Astrocyte of the spinal cord (primary cell): ENCODE results near the gene VAMP5.
A peak's percentile ranks its signal among the peaks of the same experiment; 100 is the strongest.

ENCODE experiments used
- DNase-seq: peaks from one replicate; pipeline ENCODE4 v3.0.0; 2011; ENCODE audit warnings: low read depth, low spot score
- H3K4me3 ChIP-seq: 2 replicates; pipeline ENCODE4 v1.5.1; 2011; ENCODE audit warnings: low read depth, mild to moderate bottlenecking, low read length, moderate library complexity
- in situ Hi-C: cut with HindIII; loops from 2 replicates; pipeline ENCODE4 v1.10.0; 2017; ENCODE audit warnings: low sequenced_read_pairs
- TF ChIP-seq, protein P1 (sequence below): IDR thresholded peaks from 2 replicates; pipeline ENCODE4 v1.5.1; 2012; ENCODE audit warnings: low read depth, mild to moderate bottlenecking, low read length, inconsistent platforms

The VAMP5 gene, protein sequence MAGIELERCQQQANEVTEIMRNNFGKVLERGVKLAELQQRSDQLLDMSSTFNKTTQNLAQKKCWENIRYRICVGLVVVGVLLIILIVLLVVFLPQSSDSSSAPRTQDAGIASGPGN

DNA sequence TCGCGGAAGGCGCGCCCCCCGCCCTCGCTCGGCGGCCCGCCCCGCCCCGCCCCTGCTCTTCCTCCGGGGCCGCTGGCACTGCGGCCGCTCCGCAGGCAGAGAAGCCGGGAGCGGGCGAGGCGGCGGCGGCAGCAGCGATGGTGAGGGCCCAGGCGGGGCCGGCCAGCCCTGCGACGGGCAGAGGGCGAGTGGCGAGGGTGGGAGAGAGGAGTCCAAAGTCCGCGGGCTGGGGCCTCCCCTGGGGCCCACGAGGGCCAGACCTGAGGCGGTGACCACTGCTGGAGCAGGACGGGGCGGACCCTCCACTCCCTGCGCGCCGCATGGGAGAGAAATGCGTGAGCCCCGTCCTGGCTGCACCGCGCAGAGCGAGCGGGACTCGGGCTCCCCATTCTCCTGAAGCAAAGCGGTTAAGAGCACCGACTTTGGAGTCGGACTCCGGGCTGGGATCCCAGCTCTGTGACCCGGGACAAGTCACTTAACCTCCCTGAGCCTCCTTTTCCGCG is at the start of gene VAMP5:
VAMP5 (plus strand) TSS at position 78 of the 503 bp plus-strand sequence; CDS start at position 138, 60 bp downstream.
- no peak for DNase-seq
- TF ChIP-seq, protein P1, sequence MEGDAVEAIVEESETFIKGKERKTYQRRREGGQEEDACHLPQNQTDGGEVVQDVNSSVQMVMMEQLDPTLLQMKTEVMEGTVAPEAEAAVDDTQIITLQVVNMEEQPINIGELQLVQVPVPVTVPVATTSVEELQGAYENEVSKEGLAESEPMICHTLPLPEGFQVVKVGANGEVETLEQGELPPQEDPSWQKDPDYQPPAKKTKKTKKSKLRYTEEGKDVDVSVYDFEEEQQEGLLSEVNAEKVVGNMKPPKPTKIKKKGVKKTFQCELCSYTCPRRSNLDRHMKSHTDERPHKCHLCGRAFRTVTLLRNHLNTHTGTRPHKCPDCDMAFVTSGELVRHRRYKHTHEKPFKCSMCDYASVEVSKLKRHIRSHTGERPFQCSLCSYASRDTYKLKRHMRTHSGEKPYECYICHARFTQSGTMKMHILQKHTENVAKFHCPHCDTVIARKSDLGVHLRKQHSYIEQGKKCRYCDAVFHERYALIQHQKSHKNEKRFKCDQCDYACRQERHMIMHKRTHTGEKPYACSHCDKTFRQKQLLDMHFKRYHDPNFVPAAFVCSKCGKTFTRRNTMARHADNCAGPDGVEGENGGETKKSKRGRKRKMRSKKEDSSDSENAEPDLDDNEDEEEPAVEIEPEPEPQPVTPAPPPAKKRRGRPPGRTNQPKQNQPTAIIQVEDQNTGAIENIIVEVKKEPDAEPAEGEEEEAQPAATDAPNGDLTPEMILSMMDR, result no peak
- peak within 1 kb of the TSS; percentile 51 for H3K4me3 ChIP-seq
- in situ Hi-C loops, result no loop called here

DNA sequence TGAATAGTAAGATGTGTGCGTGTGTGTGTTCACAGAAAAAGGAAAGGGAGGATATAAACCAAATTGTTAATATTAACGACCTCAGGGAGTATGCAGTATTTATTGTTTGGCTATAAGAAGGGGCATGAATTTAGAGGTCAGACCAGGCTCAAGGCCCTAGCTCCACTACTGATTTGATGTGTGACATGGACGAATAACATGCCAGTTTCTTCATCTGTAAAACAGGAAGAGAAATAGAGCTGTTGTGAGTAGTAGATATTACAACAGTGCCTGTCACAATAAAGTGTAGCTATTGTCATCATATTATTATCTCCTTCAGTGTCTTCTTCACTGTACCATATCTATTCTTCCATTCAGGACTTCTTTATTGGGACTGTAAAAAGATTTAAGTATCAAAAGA is 49.4 kb upstream of the VAMP5 start:
- TF ChIP-seq, protein P1, result no peak
- no peak for DNase-seq
- in situ Hi-C loops, result loop anchor here (25.0 kb wide), 1 partner anchor 123 kb away; the partner anchor contains the start of genes CAPG and SH2D6
- H3K4me3 ChIP-seq, result no peak overlapping the region

DNA sequence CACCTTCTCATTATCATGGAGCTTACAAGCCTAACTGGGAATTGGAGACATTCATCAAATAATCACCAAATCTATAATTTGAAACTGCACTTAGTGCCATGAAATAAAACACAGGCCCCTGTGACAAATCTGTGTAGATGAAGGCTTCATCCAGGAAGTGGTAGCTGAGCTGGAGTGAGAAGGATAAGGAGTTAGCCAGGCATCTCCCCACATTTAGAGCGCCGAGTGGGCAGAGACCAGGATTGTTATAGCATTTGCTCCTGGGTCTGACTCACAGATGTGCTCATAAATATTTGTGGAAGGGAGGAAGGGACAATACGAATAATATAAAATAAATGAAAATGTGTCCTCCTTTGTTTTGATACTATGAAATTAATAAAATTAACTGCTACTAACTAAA is 47.8 kb upstream of the VAMP5 start:
- DNase-seq, result peak; percentile 75
- TF ChIP-seq, protein P1, result no peak
- in situ Hi-C loops, result loop anchor here (25.0 kb wide), 1 partner anchor 124 kb away; the partner anchor contains the start of genes CAPG and SH2D6
- H3K4me3 ChIP-seq, result no peak overlapping the region

DNA sequence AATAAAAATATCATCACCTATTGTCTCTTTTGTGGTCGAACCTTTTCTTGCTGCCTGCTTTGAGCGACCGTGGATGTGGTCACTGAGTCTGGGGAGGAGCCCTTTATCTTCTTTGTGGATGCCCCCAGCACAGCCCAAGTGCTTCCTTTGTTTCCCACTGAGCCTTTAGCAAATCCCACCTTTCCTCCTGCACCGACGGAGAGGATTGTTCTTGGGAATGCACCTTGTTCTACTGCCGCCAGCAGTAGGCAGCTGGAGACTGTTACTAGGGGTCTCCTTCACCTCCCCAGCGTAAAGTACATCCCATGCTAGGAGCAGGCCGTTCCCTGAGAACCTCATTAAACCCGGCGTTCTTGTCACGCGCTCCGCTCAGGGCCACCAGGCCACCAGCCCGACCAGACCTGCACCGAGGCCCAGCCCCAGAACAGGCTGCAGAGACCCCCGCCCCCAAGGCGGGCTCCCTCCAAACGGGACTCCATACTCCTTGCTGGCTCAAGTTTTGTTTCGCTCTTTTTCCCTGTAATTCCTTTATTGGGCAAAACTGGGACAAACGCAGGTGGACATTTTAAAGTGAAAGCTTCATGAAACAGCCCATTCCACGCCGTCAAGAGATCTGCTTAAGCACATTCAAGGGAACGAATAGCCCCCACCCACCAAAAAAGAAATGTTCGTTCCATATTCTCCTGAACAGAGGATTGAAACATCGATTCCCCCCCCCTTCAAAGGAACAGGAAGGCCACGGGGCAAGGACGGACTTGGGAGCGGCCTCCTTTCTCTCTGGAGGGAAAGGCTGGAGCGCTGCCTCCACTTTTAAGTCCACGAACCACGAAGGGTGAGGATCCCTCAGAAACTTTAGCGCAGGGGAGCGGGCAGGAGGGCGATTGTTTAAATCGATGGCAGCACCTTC is 46.4 kb upstream of the VAMP5 start:
- in situ Hi-C loops, result loop anchor here (25.0 kb wide), 1 partner anchor 126 kb away; the partner anchor contains the start of genes CAPG and SH2D6
- H3K4me3 ChIP-seq, result peak overlapping the region; percentile 64

DNA sequence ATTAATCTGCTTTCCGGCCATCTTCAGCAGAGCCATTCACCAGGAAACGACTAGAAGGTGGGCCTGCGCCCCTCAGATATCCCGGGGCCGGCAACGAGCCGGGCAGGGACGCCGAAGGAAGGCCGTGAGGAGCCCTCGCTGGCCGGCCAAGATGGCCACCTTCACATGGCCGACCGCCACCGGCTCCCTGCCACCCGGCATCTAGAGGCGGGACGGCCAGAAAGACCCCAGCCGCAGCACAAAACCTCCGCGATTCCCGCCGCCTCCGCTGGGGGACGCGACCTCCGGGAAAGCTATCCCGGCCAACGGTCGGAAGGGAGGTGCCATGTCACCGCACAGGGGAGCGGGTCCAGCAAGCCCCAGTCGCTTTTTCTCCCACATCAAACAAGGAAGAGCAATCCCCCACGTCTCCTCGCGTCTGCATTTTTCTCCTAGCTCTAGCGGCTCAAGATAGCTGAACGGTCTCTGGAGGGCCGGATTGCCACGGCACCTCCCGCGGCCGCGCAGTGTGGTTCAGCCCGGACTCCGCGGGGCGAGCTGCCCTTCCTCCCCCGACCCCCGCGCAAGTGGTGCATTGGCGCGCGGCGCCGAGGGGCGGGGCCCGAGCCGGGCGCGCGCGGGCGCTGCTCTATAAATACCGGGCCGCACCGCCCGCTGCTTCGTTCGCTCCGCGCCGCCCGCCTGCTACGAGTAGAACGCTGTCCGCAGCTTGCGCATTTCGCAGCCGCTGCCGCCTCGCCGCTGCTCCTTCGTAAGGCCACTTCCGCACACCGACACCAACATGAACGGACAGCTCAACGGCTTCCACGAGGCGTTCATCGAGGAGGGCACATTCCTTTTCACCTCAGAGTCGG is 45.5 kb upstream of the VAMP5 start, which contains the start of gene MAT2A:
MAT2A (plus strand) TSS at position 662 of the 854 bp plus-strand sequence; CDS start at position 782, 120 bp downstream.
- H3K4me3 ChIP-seq, result peak within 1 kb of the TSS; percentile 64
- TF ChIP-seq, protein P1, result peak; percentile 80

More for the DNA sequence above, 46.4 kb upstream of the VAMP5 start:
- TF ChIP-seq, protein P1, result no peak
- DNase-seq, result no peak

More for the DNA sequence above, 45.5 kb upstream of the VAMP5 start, which contains the start of gene MAT2A:
- in situ Hi-C loops, result loop anchor here (25.0 kb wide), 1 partner anchor 126 kb away; the partner anchor contains the start of genes CAPG and SH2D6
- peak; percentile 95 for DNase-seq
